Measurements from ENCODE around the gene AP2S1.
A peak's percentile ranks its signal among the peaks of the same experiment; 100 is the strongest.
"Not testable (repeated sequence)": the region's sequence is repeated elsewhere in the genome, so short reads cannot be mapped to it uniquely, and the experiment has no call there.

The AP2S1 gene

DNA sequence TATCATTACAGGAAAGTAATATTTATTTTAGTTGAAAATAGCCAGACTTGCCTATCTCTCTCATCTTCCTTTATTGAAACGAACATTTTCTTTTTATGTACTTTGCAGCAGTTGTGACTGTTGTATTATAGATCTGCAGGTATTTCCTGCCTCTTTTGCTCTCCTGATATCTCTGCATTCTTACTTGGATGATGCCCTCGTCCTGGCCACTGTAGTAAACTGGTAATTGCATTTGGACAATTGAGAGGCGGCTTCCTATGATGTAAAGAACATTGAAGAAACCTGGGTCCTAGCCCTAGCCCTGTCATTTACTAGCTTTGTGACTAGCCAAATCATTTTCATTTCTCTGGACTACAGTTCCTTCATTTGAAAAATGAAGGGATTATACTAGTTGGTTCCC lies 16.5 kb upstream of the AP2S1 start:
- DNase-seq (ENCODE audit: low read depth in 3 of 3): no peak

GRCh38 chr19:46866407-46867136 lies 15.9 kb upstream of the AP2S1 start:
- no peak for DNase-seq (ENCODE audit: low read depth in 3 of 3)

DNA sequence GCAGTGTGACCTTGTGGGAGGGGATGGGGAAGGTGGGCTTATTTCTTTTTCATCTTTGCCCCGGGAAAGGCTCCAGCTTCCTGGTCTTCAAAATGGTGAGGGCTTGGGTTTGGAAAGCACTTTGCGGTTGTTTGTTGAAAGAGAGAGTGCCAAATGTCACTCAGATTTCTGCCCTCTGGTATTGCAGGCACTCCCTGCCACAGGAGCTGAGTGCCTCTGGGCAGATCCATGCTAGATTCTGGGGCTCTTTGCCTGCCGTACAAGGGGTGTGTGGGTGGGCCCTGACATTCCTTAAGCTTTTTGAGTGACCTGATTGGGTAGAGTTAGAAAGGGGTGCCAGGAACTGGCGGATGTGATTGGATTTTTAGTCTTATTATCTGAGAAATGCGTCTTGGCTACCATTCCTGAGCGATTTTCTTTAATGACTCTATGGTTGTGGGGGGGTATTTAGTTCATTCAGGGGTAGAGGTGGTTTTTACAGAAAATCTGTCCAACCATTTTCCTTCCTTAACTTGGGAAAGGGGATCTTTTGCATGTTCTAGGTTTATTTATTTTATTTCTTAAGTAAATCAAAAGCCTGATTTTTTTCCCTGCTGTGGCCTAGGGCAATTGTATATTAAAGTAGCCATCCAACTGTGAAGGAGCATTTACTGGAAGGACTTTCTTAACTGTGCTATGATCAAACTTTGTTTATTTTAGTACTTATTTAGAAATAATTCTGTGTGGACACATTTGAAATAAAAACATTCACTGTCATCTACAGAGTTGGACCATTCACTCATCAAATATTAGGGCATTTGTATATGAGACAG lies 13.4 kb upstream of the AP2S1 start:
- no peak for DNase-seq (ENCODE audit: low read depth in 3 of 3)

- DNase-seq (ENCODE audit: low read depth in 3 of 3): no peak
These were observed 12.5 kb upstream of the AP2S1 start for GRCh38 chr19:46862974-46863632.

DNA sequence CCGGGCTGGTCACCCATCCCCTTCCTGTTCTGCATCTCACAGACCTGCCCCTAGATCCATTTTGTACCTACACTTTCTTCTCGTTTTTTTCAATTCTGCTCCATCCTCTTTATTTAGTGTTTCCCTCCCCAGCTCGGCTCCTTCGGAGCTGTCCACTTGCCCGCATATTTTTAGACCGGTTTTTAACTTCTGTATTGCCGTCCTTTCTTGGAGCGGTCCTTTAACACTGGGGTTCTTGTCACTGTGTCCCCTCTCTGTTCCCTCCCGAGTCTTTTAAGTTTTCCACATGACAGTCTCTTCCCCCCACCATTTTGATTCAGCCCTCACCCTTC lies 11.8 kb upstream of the AP2S1 start:
- DNase-seq (ENCODE audit: low read depth in 3 of 3): no peak

DNA sequence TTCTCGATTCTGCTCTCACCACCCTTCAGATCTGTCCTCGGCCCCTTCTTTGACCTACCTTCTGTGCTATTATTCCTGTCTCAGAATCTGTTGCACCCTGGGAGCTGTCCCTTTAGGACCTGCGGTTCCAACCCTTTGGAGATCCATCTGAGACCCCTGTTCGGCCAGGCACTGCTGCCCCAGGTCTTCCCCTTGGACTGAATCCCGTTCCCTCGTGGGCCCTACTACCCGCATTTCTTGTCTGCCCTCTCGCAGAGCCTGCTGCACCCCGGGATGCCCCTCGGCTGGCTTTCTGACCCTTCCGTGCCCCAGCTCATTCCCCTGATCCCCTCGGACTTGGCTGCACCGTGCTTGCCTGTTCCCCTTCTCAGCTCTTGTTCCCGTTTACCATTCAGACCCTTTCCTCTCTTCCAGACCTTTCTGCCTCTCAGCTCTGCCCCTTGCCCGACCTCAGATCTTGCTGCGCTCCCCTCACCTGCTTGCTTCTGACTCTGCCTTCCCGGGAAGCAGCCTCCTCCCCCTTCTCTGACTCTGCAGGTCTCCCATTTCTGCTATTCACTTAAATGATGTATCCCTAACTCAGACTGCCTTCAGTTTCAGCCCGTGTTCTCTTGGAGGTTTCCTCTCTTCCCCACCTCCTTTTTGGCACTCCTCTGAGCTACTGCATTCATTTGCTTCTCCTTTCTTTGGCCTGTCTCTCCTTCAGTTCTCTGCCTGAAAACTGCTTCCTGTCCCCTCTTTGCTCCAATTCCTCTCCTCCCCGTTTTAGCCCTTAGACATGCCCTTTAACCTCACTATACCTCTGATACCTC lies 11.3 kb upstream of the AP2S1 start:
- no peak for DNase-seq (ENCODE audit: low read depth in 3 of 3)

DNA sequence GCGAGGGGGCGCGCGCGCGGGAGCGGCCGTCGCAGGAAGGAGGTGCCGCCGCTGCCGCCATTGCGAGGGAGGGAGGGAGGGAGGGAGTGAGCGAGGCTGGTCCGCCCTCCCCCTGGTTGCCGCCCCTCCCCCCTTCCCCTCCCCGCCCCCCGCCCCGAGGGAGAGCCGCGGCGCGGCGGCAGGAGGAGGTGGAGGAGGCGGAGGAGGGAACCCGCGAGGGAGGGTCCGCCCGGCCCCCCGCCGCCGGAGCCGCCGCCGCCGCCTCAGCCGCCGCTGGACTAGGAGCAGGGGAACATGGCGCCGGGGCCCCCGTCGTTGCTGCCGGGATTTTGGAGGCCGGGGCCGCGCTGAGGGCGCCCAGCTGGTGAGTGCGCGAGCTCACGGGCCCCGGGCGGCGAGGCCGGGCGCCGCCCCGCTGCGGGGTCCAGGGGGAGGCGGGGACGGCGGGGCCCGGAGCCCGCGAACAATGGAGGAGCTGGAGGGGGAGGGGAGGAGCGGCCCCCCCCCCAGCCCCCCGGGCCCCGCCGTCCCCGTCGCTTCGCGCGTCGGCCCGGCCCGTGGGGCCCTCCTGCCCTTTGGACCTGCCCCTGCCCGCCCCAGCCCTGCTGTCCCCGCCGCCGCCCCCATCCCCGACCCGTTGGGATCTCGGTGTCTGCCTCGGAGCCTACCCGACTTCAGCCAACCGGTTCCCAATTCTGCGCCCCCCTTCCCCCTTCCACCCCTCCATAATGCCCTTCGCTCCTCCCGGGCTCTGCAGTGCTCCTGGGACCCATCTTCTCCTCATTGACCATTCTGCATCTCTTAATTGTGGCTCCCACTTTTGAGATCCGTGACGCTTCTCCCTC lies 10.4 kb upstream of the AP2S1 start, which contains the start of gene ARHGAP35:
Gene ARHGAP35 (plus strand): TSS at position 152 of the 845 bp plus-strand sequence. CDS start 57,679 bp downstream, outside the sequence.
- DNase-seq (ENCODE audit: low read depth in 3 of 3): no peak

DNA sequence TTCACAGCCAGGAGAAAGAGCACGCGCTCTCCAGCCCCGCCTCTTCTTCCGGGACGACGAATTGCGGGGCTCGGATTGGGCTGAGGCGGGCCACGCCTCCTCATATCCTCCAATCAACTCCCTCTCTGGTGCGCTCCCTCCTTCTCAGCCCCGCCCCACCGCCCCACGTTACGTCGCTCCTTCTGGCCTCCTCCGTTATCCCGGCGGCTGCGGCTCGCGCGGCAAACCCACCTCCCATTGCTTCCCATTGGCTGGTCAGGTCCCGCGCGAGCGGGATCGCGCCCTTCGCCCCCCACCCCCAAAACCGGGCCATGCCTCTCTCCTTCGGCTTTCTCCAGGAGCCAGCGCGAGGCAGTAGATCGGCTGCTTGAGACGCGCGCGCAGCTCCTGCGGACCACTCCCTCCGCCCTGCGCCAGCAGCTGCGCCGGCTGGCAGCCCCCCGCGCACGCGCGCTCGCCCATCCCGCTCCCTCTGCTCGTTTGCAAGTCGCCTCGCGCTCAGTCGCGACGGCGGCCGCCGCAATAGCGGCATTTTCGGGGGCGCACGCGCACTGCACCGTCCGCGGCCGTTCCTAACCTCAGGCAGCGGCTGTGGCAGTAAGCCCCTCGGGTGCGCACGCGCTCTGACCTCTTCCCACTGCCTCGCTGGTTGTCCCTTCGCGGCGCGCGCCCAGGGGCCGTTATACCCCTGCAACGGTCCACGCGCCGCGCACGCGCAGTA lies 9.6 kb upstream of the AP2S1 start:
- peak; percentile 91 to 99 (median 93) for DNase-seq (ENCODE audit: low read depth in 3 of 3)

- DNase-seq (ENCODE audit: low read depth in 3 of 3): no peak
These were observed 9.0 kb upstream of the AP2S1 start for GRCh38 chr19:46859637-46860124.

GRCh38 chr19:46856062-46857022 lies 5.7 kb upstream of the AP2S1 start:
- peak; percentile 78 to 92 (median 83) for DNase-seq (ENCODE audit: low read depth in 3 of 3)

DNA sequence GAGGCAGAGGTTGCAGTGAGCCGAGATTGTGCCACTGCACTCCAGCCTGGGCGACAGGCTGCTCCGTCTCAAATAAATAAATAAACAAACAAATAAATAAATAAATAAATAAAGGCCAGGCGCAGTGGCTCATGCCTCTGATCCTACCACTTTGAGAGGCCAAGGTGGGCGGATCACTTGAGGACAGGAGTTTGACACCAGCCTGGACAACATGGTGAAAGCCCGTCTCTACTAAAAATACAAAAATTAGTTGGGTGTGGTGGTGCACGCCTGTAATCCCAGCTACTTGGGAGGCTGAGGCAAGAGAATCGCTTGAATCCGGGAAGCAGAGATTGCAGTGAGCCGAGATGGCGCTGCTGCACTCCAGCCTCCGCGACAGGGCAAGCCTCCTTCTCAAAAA lies 4.1 kb upstream of the AP2S1 start:
- not testable (repeated sequence) for DNase-seq (ENCODE audit: low read depth in 3 of 3)

GRCh38 chr19:46852830-46853229 lies 2.2 kb upstream of the AP2S1 start:
- DNase-seq (ENCODE audit: low read depth in 3 of 3): no peak

DNA sequence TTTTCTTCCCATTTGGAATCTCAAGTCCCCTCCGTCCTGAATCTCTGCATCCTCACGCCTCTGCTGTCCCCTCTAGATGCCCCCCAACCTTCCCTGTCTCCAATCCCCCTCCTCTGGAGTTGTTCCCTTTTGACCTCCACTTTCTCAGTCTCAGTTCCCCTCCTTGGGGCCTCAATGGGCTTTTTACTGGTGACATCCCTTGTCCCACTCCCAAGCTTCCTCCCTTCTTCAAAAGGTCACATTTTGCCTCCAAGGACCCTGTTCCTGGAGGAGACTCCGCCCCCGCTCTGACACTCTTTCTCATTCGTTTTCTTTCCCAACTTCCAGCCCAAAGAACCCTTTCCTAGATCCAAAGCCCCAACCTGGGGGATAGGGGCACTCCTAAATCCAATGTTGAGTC lies 1.0 kb downstream of the AP2S1 start:
- no peak for DNase-seq (ENCODE audit: low read depth in 3 of 3)

GRCh38 chr19:46848389-46848788 lies 2.3 kb downstream of the AP2S1 start:
- no peak for DNase-seq (ENCODE audit: low read depth in 3 of 3)

DNA sequence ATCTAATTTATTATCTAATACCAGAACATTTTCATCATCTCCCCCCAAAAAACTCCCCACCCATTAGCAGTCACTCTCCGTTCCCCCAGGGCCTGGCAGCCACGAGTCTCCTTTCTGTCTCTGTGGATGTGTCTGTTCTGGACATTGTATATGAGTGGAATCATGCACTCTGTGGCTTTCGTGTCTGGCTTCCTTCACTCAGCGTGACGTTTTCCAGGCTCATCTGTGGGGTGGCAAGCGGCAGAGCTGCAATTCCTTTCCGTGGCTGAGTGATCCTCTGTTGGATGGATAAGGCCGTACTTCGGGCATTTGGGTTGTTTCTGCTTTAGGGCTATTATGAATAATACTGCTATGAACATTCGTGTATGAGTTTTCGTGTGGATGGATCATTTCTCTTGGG lies 3.1 kb downstream of the AP2S1 start:
- no peak for DNase-seq (ENCODE audit: low read depth in 3 of 3)

- no peak for DNase-seq (ENCODE audit: low read depth in 3 of 3)
These were observed 4.6 kb downstream of the AP2S1 start for GRCh38 chr19:46845959-46846459.

DNA sequence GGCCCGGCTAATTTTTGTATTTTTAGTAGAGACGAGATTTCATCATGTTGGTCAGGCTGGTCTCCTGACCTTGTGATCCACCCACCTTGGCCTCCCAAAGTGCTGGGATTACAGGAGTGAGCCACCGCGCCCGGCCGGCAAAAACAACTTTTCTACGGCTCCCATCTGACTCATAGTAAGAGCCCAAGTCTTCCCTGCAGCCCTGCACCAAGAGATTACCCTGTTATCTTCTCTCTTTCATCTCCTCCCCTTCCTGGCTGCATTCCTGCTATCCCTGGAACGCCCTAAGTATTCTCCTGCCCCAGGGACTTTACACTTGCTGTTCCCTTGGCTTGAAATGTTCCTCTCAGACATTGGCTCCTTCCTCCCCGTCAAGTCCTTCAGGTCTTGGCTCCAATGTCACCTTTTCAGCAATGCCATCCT lies 6.6 kb downstream of the AP2S1 start:
- DNase-seq (ENCODE audit: low read depth in 3 of 3): no peak

GRCh38 chr19:46842791-46843190 lies 7.9 kb downstream of the AP2S1 start:
- DNase-seq (ENCODE audit: low read depth in 3 of 3): no peak
